Endothelial cell of umbilical vein (primary cell): Measurements from ENCODE around the gene OVOL1. TPM values are rescaled to one million over a fixed set of nuclear protein-coding genes. Genes with fewer than 3 reads are reported as not detected.

Experiments
- BruUV-seq: library from RNA; stranded (reverse); fragments of 400-500 nt; replicated peaks from 2 replicates; lab custom pipeline; 2021; lab: Mats Ljungman, UMichigan
- CTCF ChIA-PET: fragments of 300-600, 350-600 bp; sonication (Branson Sonifier 250); formaldehyde crosslinking; loops from one replicate; lab custom pipeline; 2021; ENCODE audit warnings: antibody characterized with exemption, inconsistent platforms; lab: Charles Lee
- POLR2A ChIA-PET: fragments of 300-600, 350-600 bp; sonication (Branson Sonifier 250); formaldehyde crosslinking; loops from one replicate; lab custom pipeline; 2021; ENCODE audit warnings: antibody characterized with exemption, inconsistent platforms; lab: Charles Lee
- DNase-seq: peaks from one replicate; pipeline ENCODE4 v3.0.0-alpha.2; 2011; ENCODE audit warnings: low read depth, low spot score
- FAIRE-seq: peaks from 2 replicates; lab custom pipeline; 2011; peaks lifted over from hg19 to GRCh38; lab: Jason Lieb, UNC
- H2AFZ ChIP-seq: 2 replicates; pipeline ENCODE4 v1.6.0; 2012; ENCODE audit warnings: low read depth, low read length, control low read depth, inconsistent platforms
- H3K27ac ChIP-seq: 2 replicates; pipeline ENCODE4 v1.5.1; 2011; ENCODE audit warnings: low read depth, mild to moderate bottlenecking, control low read depth, low read length, moderate library complexity; ENCODE audit not compliant: insufficient read depth
- H3K27me3 ChIP-seq, 2 experiments: 2 replicates each; pipeline versions ENCODE4 v1.6.0 to v1.6.1; 2011; ENCODE audit warnings: low read length in 2 of 2, mixed read lengths in 1 of 2; ENCODE audit not compliant: control insufficient read depth in 2 of 2, insufficient read depth in 2 of 2
- H3K36me3 ChIP-seq, 2 experiments: 2 replicates in 1 of 2; 3 replicates in 1 of 2; pipeline ENCODE4 v1.5.1; 2011; ENCODE audit warnings: low read length in 2 of 2, mild to moderate bottlenecking in 1 of 2, moderate library complexity in 1 of 2; ENCODE audit not compliant: control insufficient read depth in 2 of 2, insufficient read depth in 2 of 2; ENCODE audit errors: extremely low read depth in 1 of 2
- H3K4me1 ChIP-seq: 3 replicates; pipeline ENCODE4 v1.5.1; 2011; ENCODE audit warnings: mild to moderate bottlenecking, low read length; ENCODE audit not compliant: control insufficient read depth, insufficient read depth; ENCODE audit errors: extremely low read depth
- H3K4me2 ChIP-seq: 2 replicates; pipeline ENCODE4 v1.6.1; 2011; ENCODE audit warnings: low read length, control low read depth, mixed read lengths; ENCODE audit not compliant: insufficient read depth
- H3K4me3 ChIP-seq, 3 experiments: fragments of 200-600 bp in 1 of 3; sonication (generic), shearing (Covaris generic) in 1 of 3; replicated peaks in 1 of 3; 2 replicates each; pipeline ENCODE4 v1.5.1; 2011 to 2016; ENCODE audit warnings: control low read depth in 3 of 3, low read length in 3 of 3, mild to moderate bottlenecking in 2 of 3, inconsistent platforms in 1 of 3, low read depth in 1 of 3, moderate library complexity in 1 of 3; ENCODE audit not compliant: insufficient read depth in 1 of 3
- H3K79me2 ChIP-seq: 2 replicates; pipeline ENCODE4 v1.6.0; 2012; ENCODE audit warnings: low read length, inconsistent platforms; ENCODE audit not compliant: control insufficient read depth, insufficient read depth
- H3K9ac ChIP-seq: replicated peaks from 2 replicates; pipeline ENCODE3; 2011; ENCODE audit warnings: low read length, control low read depth; ENCODE audit not compliant: insufficient read depth; ENCODE audit errors: extremely low read depth
- H3K9me1 ChIP-seq: replicated peaks from 3 replicates; pipeline ENCODE4 v1.6.0; 2011; ENCODE audit warnings: mild to moderate bottlenecking, low read length; ENCODE audit not compliant: control insufficient read depth, insufficient read depth; ENCODE audit errors: extremely low read depth
- H3K9me3 ChIP-seq: replicated peaks from 2 replicates; pipeline ENCODE4 v1.5.1; 2012; ENCODE audit warnings: low read length, inconsistent platforms; ENCODE audit not compliant: control insufficient read depth, insufficient read depth
- H4K20me1 ChIP-seq: replicated peaks from 2 replicates; pipeline ENCODE3; 2011; ENCODE audit warnings: mild to moderate bottlenecking, low read length; ENCODE audit not compliant: control insufficient read depth, insufficient read depth; ENCODE audit errors: extremely low read depth
- CTCF ChIP-seq, 2 donors: IDR thresholded peaks; 1 replicate in 1 of 2; 2 replicates in 1 of 2; pipeline ENCODE4 v1.5.1; 2011; ENCODE audit warnings: low read length in 2 of 2, mild to moderate bottlenecking in 2 of 2, moderate library complexity in 2 of 2, control low read depth in 1 of 2, inconsistent platforms in 1 of 2, low read depth in 1 of 2; ENCODE audit not compliant: insufficient read depth in 1 of 2; ENCODE audit errors: extremely low read depth in 1 of 2
- EZH2 ChIP-seq: IDR thresholded peaks from 2 replicates; pipeline ENCODE4 v1.6.1; 2012; ENCODE audit warnings: borderline replicate concordance, low read depth, mild to moderate bottlenecking, moderate library complexity, low read length, inconsistent platforms; ENCODE audit not compliant: severe bottlenecking
- FOS ChIP-seq: IDR thresholded peaks from 2 replicates; pipeline ENCODE4 v1.6.1; 2011; ENCODE audit warnings: mild to moderate bottlenecking, low read length, moderate library complexity, borderline replicate concordance; ENCODE audit not compliant: insufficient read depth
- GATA2 ChIP-seq: IDR thresholded peaks from 2 replicates; pipeline ENCODE4 v1.7.0; 2011; ENCODE audit warnings: low read depth, mild to moderate bottlenecking, moderate library complexity, mixed read lengths, low read length; ENCODE audit not compliant: insufficient read length, insufficient read depth
- JUN ChIP-seq: IDR thresholded peaks from 2 replicates; pipeline ENCODE4 v1.6.1; 2011; ENCODE audit warnings: borderline replicate concordance, low read depth; ENCODE audit not compliant: insufficient read length, insufficient read depth
- MAX ChIP-seq: IDR thresholded peaks from 2 replicates; pipeline ENCODE4 v1.6.1; 2011; ENCODE audit not compliant: insufficient read depth, insufficient read length
- MYC ChIP-seq: IDR thresholded peaks from one replicate; pipeline ENCODE4 v1.6.1; 2011; ENCODE audit warnings: mild to moderate bottlenecking, low read depth, low read length
- POLR2A ChIP-seq: IDR thresholded peaks from 2 replicates; pipeline ENCODE4 v1.6.1; 2012; ENCODE audit warnings: low read depth, mild to moderate bottlenecking, control low read depth, low read length
- POLR2AphosphoS5 ChIP-seq: IDR thresholded peaks from 2 replicates; pipeline ENCODE4 v1.6.1; 2012; ENCODE audit warnings: low read depth, mild to moderate bottlenecking, control low read depth, low read length, moderate library complexity; ENCODE audit not compliant: insufficient read depth
- dilution Hi-C: fragments of 300-500 bp; cut with MboI; formaldehyde crosslinking; loops from one replicate; pipeline ENCODE4 v1.15.0; 2019; ENCODE audit warnings: low sequenced_read_pairs; ENCODE audit not compliant: extremely low pct_ligation_motif_present
- intact Hi-C: fragments of 100-400 bp; cut with micrococcal nuclease; formaldehyde crosslinking; loops from one replicate; pipeline ENCODE4 v1.10.0; 2022
- polyA plus RNA-seq, 4 experiments: library from polyadenylated mRNA; depleted of rRNA in 3 of 4; stranded (reverse) in 3 of 4; unstranded in 1 of 4; fragments of >200 nt; gene quantifications; 2 replicates each; pipeline versions ENCODE4 v1.2.1 to v1.2.3, GENCODE V29; 2011 to 2012; ENCODE audit warnings: missing spikeins in 1 of 4
- total RNA-seq: library from RNA; stranded (reverse); gene quantifications from 2 replicates; pipeline ENCODE4 v1.2.3, GENCODE V29; 2021

Gene OVOL1
- total and polyA plus RNA-seq, 2 donors (not counting 3 experiments of a cell fraction or from before 2014, with no cell fraction given): not detected

- dilution Hi-C loops: no loop called here
These were observed 10.1 kb downstream of the OVOL1 start for GRCh38 chr11:65796726-65797601.

GRCh38 chr11:65797711-65798110, 10.8 kb downstream of the OVOL1 start:
- no peak overlapping the region for H3K27ac ChIP-seq
- BruUV-seq: no TSS peak
- no peak overlapping the region for H3K9ac ChIP-seq
- DNase-seq (no peak), FAIRE-seq (no peak)
- H4K20me1 ChIP-seq: no peaks in the 10 kb centered on the region
- no peaks in the 10 kb centered on the region for H3K36me3 ChIP-seq
- no peaks in the 10 kb centered on the region for H3K9me3 ChIP-seq
- no peaks in the 10 kb centered on the region for H3K79me2 ChIP-seq
- H2AFZ ChIP-seq: no peak overlapping the region
- POLR2A ChIA-PET: no interaction called here
- TF ChIP-seq POLR2A (no peak), FOS (no peak), GATA2 (no peak), MAX (no peak), JUN (no peak), CTCF (IDR thresholded peaks at IDR 0.05; ENCODE audit: extremely low read depth in 1 of 2, insufficient read depth in 1 of 2, low read depth in 1 of 2, low read length in 2 of 2) (no peak), EZH2 (no peak), POLR2AphosphoS5 (no peak), MYC (no peak)
- no peak overlapping the region for H3K4me3 ChIP-seq
- H3K4me1 ChIP-seq: no peaks in the 10 kb centered on the region
- dilution Hi-C loops: no loop called here
- H3K27me3 ChIP-seq: peaks cover 0 to 10% of the 10 kb centered on the region in 2 experiments
- CTCF ChIA-PET: interaction anchor here (1.2 to 6.5 kb wide), 4 partner anchors 10 to 28 kb away, joined by 5 to 39 read pairs (median 8); partner anchors contain the start of gene AP5B1
- H3K9me1 ChIP-seq: no peaks in the 10 kb centered on the region
- intact Hi-C loops: no loop called here
- no peak overlapping the region for H3K4me2 ChIP-seq

More at GRCh38 chr11:65796726-65797601, 10.1 kb downstream of the OVOL1 start:
- no peak overlapping the region for H2AFZ ChIP-seq
- H3K36me3 ChIP-seq: no peaks in the 10 kb centered on the region
- peaks cover 0 to 8% of the 10 kb centered on the region in 2 experiments for H3K27me3 ChIP-seq
- no peaks in the 10 kb centered on the region for H3K4me1 ChIP-seq
- intact Hi-C loops: no loop called here
- no peaks in the 10 kb centered on the region for H3K79me2 ChIP-seq
- CTCF ChIA-PET: interaction anchor here (1.2 to 2.8 kb wide), 3 partner anchors 10 to 27 kb away, joined by 4 to 11 read pairs (median 5); no protein-coding TSS in a partner anchor
- H3K4me2 ChIP-seq: no peak overlapping the region
- FAIRE-seq: no peak
- no peak overlapping the region for H3K4me3 ChIP-seq
- no peaks in the 10 kb centered on the region for H4K20me1 ChIP-seq
- DNase-seq: no peak
- no peaks in the 10 kb centered on the region for H3K9me3 ChIP-seq
- POLR2A ChIA-PET: no interaction called here
- no peaks in the 10 kb centered on the region for H3K9me1 ChIP-seq
- H3K9ac ChIP-seq: no peak overlapping the region
- TF ChIP-seq MYC: no peak
- BruUV-seq: no TSS peak
- H3K27ac ChIP-seq: no peak overlapping the region
